MCF 10A (cell line): ENCODE results near the gene KIF1A. TPM values are rescaled to one million over a fixed set of nuclear protein-coding genes. Genes with fewer than 3 reads are reported as not detected.

Experiments
- BruUV-seq: library from RNA; stranded (reverse); fragments of 400-500 nt; replicated peaks from 2 replicates; lab custom pipeline; 2021; lab: Mats Ljungman, UMichigan
- CTCF ChIA-PET: fragments of 300-600 bp; sonication (Branson Sonifier 250); formaldehyde crosslinking; extraction: SDS; loops from one replicate; lab custom pipeline; 2021; ENCODE audit warnings: antibody characterized with exemption, inconsistent platforms; lab: Yijun Ruan, JAX
- POLR2A ChIA-PET: fragments of 300-600, 350-650 bp; sonication (Branson Sonifier 250); formaldehyde crosslinking; extraction: SDS; loops from one replicate; lab custom pipeline; 2020; ENCODE audit warnings: antibody characterized with exemption, inconsistent platforms; lab: Yijun Ruan, JAX
- DNase-seq: peaks from one replicate; pipeline ENCODE4 v3.0.0-alpha.2; 2018; ENCODE audit not compliant: unreplicated experiment
- H3K27ac Mint-ChIP-seq: one replicate; pipeline ENCODE4 v1.8.0; 2022; ENCODE audit warnings: mild to moderate bottlenecking, low read depth, mixed read lengths; ENCODE audit not compliant: unreplicated experiment
- H3K27me3 Mint-ChIP-seq: one replicate; pipeline ENCODE4 v1.8.0; 2022; ENCODE audit warnings: mixed read lengths; ENCODE audit not compliant: insufficient read depth, unreplicated experiment
- H3K36me3 Mint-ChIP-seq: one replicate; pipeline ENCODE4 v1.8.0; 2022; ENCODE audit warnings: mild to moderate bottlenecking, moderate library complexity, mixed read lengths; ENCODE audit not compliant: insufficient read depth, unreplicated experiment
- H3K4me1 Mint-ChIP-seq: one replicate; pipeline ENCODE4 v1.8.0; 2022; ENCODE audit warnings: mixed read lengths; ENCODE audit not compliant: insufficient read depth, unreplicated experiment
- H3K4me3 Mint-ChIP-seq: one replicate; pipeline ENCODE4 v1.8.0; 2022; ENCODE audit warnings: mild to moderate bottlenecking, moderate library complexity, mixed read lengths; ENCODE audit not compliant: unreplicated experiment
- H3K9me3 Mint-ChIP-seq: one replicate; pipeline ENCODE4 v1.8.0; 2022; ENCODE audit warnings: mixed read lengths; ENCODE audit not compliant: unreplicated experiment
- intact Hi-C: fragments of 100-400 bp; cut with micrococcal nuclease; formaldehyde crosslinking; loops from 2 replicates; pipeline ENCODE4 v1.14.1; 2022
- total RNA-seq: library from RNA; stranded (reverse); gene quantifications from 2 replicates; pipeline ENCODE4 v1.2.3, GENCODE V29; 2022
- TF ChIP-seq, protein P1 (sequence below): fragments of 200-600 bp; IDR thresholded peaks from one replicate; pipeline ENCODE4 v1.8.0; 2022; ENCODE audit warnings: antibody characterized with exemption, mild to moderate bottlenecking; ENCODE audit not compliant: unreplicated experiment

KIF1A gene
- total RNA-seq, 1 experiment from 2014 or later, result not detected

DNA sequence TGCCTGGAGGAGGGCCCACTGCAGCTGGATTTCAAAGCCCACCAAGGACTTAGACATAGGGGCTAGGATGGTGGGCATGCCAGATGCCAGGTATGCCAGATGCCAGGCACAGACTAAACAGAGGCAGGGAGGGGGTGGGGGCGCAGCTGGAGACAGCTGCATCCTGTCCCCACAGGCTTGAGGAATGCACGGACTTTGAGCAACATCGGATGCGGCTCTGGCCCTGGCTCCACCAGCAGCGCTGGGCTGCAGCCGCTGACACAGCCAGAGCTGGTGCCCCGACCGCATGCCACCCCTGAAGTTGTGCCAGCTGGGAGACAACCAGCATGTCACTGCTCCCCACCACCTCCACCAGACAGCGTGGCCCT, 88.9 kb downstream of the KIF1A start:
- H3K9me3 Mint-ChIP-seq, result no peaks in the 10 kb centered on the region
- no peaks in the 10 kb centered on the region for H3K4me1 Mint-ChIP-seq
- DNase-seq, result no peak
- intact Hi-C loops, result no loop called here
- H3K4me3 Mint-ChIP-seq, result no peak overlapping the region
- no TSS peak for BruUV-seq
- ChIA-PET POLR2A (no interaction called here), CTCF (interaction anchor here (0.6 kb wide), 1 partner anchor 12 kb away, joined by 3 read pairs; no protein-coding TSS in a partner anchor)
- H3K36me3 Mint-ChIP-seq, result no peaks in the 10 kb centered on the region
- TF ChIP-seq, protein P1, sequence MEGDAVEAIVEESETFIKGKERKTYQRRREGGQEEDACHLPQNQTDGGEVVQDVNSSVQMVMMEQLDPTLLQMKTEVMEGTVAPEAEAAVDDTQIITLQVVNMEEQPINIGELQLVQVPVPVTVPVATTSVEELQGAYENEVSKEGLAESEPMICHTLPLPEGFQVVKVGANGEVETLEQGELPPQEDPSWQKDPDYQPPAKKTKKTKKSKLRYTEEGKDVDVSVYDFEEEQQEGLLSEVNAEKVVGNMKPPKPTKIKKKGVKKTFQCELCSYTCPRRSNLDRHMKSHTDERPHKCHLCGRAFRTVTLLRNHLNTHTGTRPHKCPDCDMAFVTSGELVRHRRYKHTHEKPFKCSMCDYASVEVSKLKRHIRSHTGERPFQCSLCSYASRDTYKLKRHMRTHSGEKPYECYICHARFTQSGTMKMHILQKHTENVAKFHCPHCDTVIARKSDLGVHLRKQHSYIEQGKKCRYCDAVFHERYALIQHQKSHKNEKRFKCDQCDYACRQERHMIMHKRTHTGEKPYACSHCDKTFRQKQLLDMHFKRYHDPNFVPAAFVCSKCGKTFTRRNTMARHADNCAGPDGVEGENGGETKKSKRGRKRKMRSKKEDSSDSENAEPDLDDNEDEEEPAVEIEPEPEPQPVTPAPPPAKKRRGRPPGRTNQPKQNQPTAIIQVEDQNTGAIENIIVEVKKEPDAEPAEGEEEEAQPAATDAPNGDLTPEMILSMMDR, result no peak
- H3K27ac Mint-ChIP-seq, result no peak overlapping the region
- peaks cover 54% of the 10 kb centered on the region for H3K27me3 Mint-ChIP-seq

DNA sequence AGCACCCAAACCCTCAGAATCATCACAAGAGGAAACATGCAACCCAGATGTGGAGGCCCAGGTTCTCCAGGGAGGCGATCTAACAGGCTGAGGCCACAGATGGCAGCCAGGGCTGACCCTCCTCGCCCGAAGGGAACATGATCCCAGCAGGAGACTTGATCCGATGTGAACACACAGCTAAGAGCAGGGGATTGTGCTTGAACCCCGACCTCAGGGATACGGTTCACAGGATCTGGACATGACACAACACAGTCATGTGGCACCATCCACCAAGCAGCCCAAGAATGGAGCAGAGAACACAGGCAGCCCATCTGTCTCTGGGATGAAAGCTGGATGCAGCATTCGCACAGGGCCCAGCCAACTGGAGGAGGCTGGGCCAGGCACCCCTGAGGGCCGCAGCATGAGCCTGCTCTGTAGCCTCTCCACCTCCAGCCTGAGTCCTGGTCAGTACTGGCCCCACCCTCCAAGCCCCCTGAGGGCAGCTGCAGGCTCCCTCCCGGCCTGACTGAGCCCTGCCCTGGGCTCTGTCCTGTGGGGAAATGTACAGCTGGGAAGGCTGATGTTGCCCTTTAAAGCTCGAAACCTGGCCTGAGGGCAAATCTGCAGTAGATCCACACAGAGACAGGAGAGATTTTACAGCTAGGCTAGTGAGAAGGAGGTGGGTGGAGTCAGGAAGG, 89.4 kb downstream of the KIF1A start:
- no peak overlapping the region for H3K4me3 Mint-ChIP-seq
- intact Hi-C loops, result no loop called here
- peaks cover 56% of the 10 kb centered on the region for H3K27me3 Mint-ChIP-seq
- CTCF ChIA-PET, result interaction anchor here (0.5 to 0.6 kb wide), 2 partner anchors 12 to 320 kb away, joined by 3 to 4 read pairs; no protein-coding TSS in a partner anchor
- H3K27ac Mint-ChIP-seq, result no peak overlapping the region
- TF ChIP-seq, protein P1, result no peak
- no peak for DNase-seq
- no TSS peak for BruUV-seq
- POLR2A ChIA-PET, result no interaction called here
- no peaks in the 10 kb centered on the region for H3K4me1 Mint-ChIP-seq
- no peaks in the 10 kb centered on the region for H3K36me3 Mint-ChIP-seq
- no peaks in the 10 kb centered on the region for H3K9me3 Mint-ChIP-seq

DNA sequence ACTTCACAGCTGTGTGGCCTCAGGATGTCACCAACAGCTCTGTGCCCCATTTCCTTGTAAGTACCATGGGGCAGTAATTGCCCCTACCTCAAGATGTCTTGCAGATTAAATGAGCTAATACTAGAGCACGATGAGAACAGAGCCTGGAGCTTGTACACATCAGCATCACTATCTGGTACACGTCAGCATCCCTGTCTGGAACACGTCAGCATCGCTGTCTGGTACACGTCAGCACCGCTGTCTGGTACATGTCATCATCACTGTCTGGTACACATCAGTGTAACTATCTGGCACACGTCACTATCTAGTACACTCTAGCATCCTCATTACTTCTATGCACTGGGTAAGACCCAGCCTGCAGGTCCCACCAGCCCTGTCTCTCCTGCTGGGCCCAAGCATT, 91.2 kb downstream of the KIF1A start:
- POLR2A ChIA-PET, result no interaction called here
- CTCF ChIA-PET, result interaction anchor here (0.5 to 1.0 kb wide), 3 partner anchors 24 to 707 kb away, joined by 3 read pairs; no protein-coding TSS in a partner anchor
- intact Hi-C loops, result no loop called here
- no peak for DNase-seq
- Mint-ChIP-seq H3K4me3 (no peak overlapping the region), H3K27ac (no peak overlapping the region), H3K27me3 (peaks cover 46% of the 10 kb centered on the region), H3K36me3 (no peaks in the 10 kb centered on the region), H3K9me3 (no peaks in the 10 kb centered on the region), H3K4me1 (no peaks in the 10 kb centered on the region)
- BruUV-seq, result no TSS peak
- TF ChIP-seq, protein P1, result no peak

DNA sequence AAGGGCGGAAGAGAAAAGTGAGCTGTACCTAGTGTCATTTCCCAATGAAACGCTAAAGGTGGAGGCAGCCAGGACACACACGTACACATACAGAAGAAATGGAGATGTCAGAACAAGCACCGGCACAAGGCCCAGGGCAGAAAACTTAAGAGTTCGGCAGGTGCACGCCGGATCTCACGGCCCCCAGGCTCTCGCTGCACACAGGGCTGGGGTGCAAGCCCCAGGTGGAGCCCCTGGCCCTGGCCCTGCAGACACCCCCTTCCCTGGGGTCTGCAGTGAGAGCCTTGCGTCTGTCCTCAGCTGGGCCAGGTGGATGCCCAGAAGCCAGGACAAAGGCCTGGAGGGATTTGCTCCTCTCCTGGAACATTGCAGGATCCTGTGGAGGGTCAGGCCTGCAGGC, 91.7 kb downstream of the KIF1A start:
- TF ChIP-seq, protein P1, result no peak
- DNase-seq, result no peak
- Mint-ChIP-seq H3K36me3 (no peaks in the 10 kb centered on the region), H3K27ac (no peak overlapping the region), H3K27me3 (peaks cover 43% of the 10 kb centered on the region), H3K9me3 (no peaks in the 10 kb centered on the region), H3K4me3 (no peak overlapping the region), H3K4me1 (no peaks in the 10 kb centered on the region)
- BruUV-seq, result no TSS peak
- intact Hi-C loops, result no loop called here
- CTCF ChIA-PET, result interaction anchor here (0.6 to 1.0 kb wide), 2 partner anchors 8 to 214 kb away, joined by 3 read pairs; no protein-coding TSS in a partner anchor
- POLR2A ChIA-PET, result no interaction called here
